SH-SY5Y (cell line): ENCODE results near the gene CELF6.

Source experiments
- GATA2 ChIP-seq: IDR thresholded peaks from 2 replicates; pipeline ENCODE4 v1.6.1; 2011; ENCODE audit warnings: mild to moderate bottlenecking, low read depth, low read length
- GATA3 ChIP-seq: IDR thresholded peaks from 2 replicates; pipeline ENCODE4 v1.6.1; 2011; ENCODE audit warnings: low read depth, mild to moderate bottlenecking, low read length, moderate library complexity

GRCh38 chr15:72338617-72339321, 18.8 kb upstream of the CELF6 start:
- TF ChIP-seq GATA2 (no peak), GATA3 (no peak)
